Measurements from ENCODE around the gene C17orf113.

The C17orf113 gene

GRCh38 chr17:42050393-42051012, at the start of gene C17orf113:
Gene C17orf113 (minus strand): TSS chr17:42050601. CDS start chr17:42043376, 7,225 bp downstream.
- DNase-seq (ENCODE audit: low read depth) = peak; percentile 51

GRCh38 chr17:42098730-42099399, 48.5 kb upstream of the C17orf113 start:
- DNase-seq (ENCODE audit: low read depth) = no peak

GRCh38 chr17:42097691-42098631, 47.6 kb upstream of the C17orf113 start, which contains the start of gene ZNF385C:
Gene ZNF385C (minus strand): TSS chr17:42098473. CDS start chr17:42063056, 35,417 bp downstream.
- DNase-seq (ENCODE audit: low read depth) = no peak

GRCh38 chr17:42096360-42097111, 46.1 kb upstream of the C17orf113 start:
- no peak for DNase-seq (ENCODE audit: low read depth)

GRCh38 chr17:42094375-42095069, 44.1 kb upstream of the C17orf113 start:
- no peak for DNase-seq (ENCODE audit: low read depth)

- no peak for DNase-seq (ENCODE audit: low read depth)
These were observed 42.5 kb upstream of the C17orf113 start for GRCh38 chr17:42092939-42093338.

GRCh38 chr17:42090964-42091790, 40.8 kb upstream of the C17orf113 start:
- DNase-seq (ENCODE audit: low read depth) = no peak

GRCh38 chr17:42088736-42089135, 38.3 kb upstream of the C17orf113 start:
- DNase-seq (ENCODE audit: low read depth) = no peak

GRCh38 chr17:42087736-42088705, 37.6 kb upstream of the C17orf113 start:
- no peak for DNase-seq (ENCODE audit: low read depth)

GRCh38 chr17:42087042-42087701, 36.8 kb upstream of the C17orf113 start:
- DNase-seq (ENCODE audit: low read depth) = no peak

- no peak for DNase-seq (ENCODE audit: low read depth)
These were observed 31.2 kb upstream of the C17orf113 start for GRCh38 chr17:42081516-42082129.

- DNase-seq (ENCODE audit: low read depth) = no peak
These were observed 29.1 kb upstream of the C17orf113 start for GRCh38 chr17:42079541-42079940.

- DNase-seq (ENCODE audit: low read depth) = no peak
These were observed 28.1 kb upstream of the C17orf113 start for GRCh38 chr17:42078396-42079043.

GRCh38 chr17:42077755-42078154, 27.4 kb upstream of the C17orf113 start:
- no peak for DNase-seq (ENCODE audit: low read depth)

- DNase-seq (ENCODE audit: low read depth) = no peak
These were observed 26.6 kb upstream of the C17orf113 start for GRCh38 chr17:42076797-42077559.

GRCh38 chr17:42075789-42076188, 25.4 kb upstream of the C17orf113 start:
- DNase-seq (ENCODE audit: low read depth) = no peak

All from ELR (cell line).